Neutrophil (primary cell): ENCODE measurements around the gene CLNK.

ENCODE experiments used
- H3K27ac ChIP-seq: fragments of 200-600 bp; sonication (generic); 2 replicates; pipeline ENCODE4 v1.5.1; 2016; ENCODE audit warnings: mild to moderate bottlenecking, moderate library complexity
- H3K27me3 ChIP-seq: fragments of 200-600 bp; sonication (generic); 2 replicates; pipeline ENCODE4 v1.6.0; 2016; ENCODE audit warnings: mild to moderate bottlenecking
- H3K36me3 ChIP-seq: fragments of 200-600 bp; sonication (generic); 2 replicates; pipeline ENCODE4 v1.5.1; 2017
- H3K4me1 ChIP-seq, 2 experiments: fragments of 200-600 bp in 1 of 2; sonication (generic) in 1 of 2; 1 replicate in 1 of 2; 2 replicates in 1 of 2; pipeline versions ENCODE4 v1.5.1 to v1.6.1; 2013 to 2016; ENCODE audit warnings: low read depth in 1 of 2, low read length in 1 of 2, mild to moderate bottlenecking in 1 of 2, moderate library complexity in 1 of 2; ENCODE audit not compliant: control insufficient read depth in 1 of 2, insufficient read depth in 1 of 2
- H3K4me3 ChIP-seq, 2 experiments: fragments of 200-600 bp in 1 of 2; sonication (generic) in 1 of 2; 1 replicate in 1 of 2; 2 replicates in 1 of 2; pipeline ENCODE4 v1.5.1; 2013 to 2016; ENCODE audit warnings: low read depth in 1 of 2, low read length in 1 of 2, mild to moderate bottlenecking in 1 of 2, moderate library complexity in 1 of 2
- H3K9me3 ChIP-seq: fragments of 200-600 bp; sonication (generic); 2 replicates; pipeline ENCODE4 v1.5.1; 2016
- CTCF ChIP-seq: fragments of 200-600 bp; sonication (generic); IDR thresholded peaks from 2 replicates; pipeline ENCODE4 v1.5.1; 2016; ENCODE audit warnings: antibody characterized with exemption

The CLNK gene

DNA sequence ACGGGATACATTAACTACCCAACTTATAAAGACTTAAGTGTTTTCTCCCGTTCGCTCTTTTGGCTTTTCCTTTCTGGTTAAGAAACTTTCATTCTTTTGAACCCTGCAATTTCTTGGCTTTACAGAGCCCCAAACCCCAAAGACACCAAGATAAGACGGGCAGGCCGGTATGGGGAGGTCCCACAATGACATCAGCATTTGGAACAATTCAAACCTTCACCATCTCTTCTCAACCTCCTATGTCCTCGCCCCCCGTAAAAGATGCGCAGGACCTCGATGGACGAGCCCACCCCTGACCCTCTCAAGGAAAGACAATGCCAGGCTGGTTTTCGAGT lies 228.3 kb downstream of the CLNK start:
- H3K4me3 ChIP-seq = peak overlapping the region; percentile 72 to 74
- H3K36me3 ChIP-seq = peaks cover 22% of the 10 kb centered on the region
- TF ChIP-seq CTCF = no peak
- H3K27ac ChIP-seq = peak overlapping the region; percentile 77
- peaks cover 16 to 17% of the 10 kb centered on the region in 2 experiments for H3K4me1 ChIP-seq
- peaks cover 44% of the 10 kb centered on the region for H3K27me3 ChIP-seq
- no peaks in the 10 kb centered on the region for H3K9me3 ChIP-seq

DNA sequence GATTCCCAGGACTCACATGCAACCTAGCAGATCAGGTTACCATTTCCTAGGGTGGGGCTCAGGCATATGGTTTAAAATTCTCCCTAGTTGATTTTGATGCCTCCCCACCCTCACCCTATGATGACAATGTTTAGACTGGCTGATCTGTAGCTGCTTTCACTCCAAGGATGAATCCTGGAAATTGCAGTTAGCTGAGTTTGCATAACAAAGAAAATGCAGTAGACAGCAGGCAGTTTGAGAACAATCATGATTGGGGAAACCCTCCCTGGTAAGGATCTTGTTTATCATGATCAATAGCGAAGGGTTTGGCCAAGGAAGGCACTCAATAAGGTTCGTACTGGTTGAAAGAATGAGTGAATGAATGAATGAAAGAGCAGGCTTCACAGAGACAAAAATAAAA lies 229.4 kb downstream of the CLNK start:
- H3K4me3 ChIP-seq = no peak overlapping the region
- H3K9me3 ChIP-seq = no peaks in the 10 kb centered on the region
- no peak for TF ChIP-seq CTCF
- peaks cover 33% of the 10 kb centered on the region for H3K27me3 ChIP-seq
- H3K4me1 ChIP-seq = peaks cover 12 to 13% of the 10 kb centered on the region in 2 experiments
- H3K36me3 ChIP-seq = peaks cover 30% of the 10 kb centered on the region
- no peak overlapping the region for H3K27ac ChIP-seq

DNA sequence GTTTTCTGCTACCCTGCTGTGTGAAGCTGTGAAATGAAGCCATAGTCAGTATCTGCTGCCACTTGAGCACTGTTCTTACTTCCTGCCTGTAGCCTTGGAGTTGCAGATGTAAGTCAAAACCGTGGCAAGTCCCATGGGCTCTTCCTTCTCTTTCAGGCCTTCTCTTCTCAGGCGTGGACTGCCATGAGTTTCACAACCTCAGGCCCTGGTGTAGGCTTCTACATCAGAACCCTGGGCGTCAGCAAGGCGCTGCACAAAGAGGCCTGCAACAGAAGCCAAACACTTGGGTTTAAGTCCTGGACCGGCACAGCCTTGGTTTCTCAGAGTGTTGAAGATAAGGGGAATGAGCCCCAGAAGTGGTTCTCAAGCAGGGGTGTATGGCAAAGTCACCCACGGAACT lies 229.8 kb downstream of the CLNK start:
- H3K36me3 ChIP-seq = peaks cover 34% of the 10 kb centered on the region
- H3K27me3 ChIP-seq = peaks cover 29% of the 10 kb centered on the region
- H3K9me3 ChIP-seq = no peaks in the 10 kb centered on the region
- H3K4me1 ChIP-seq = peaks cover 12 to 13% of the 10 kb centered on the region in 2 experiments
- TF ChIP-seq CTCF = no peak
- no peak overlapping the region for H3K4me3 ChIP-seq
- H3K27ac ChIP-seq = no peak overlapping the region

GRCh38 chr4:10454121-10454520 lies 230.4 kb downstream of the CLNK start:
- Histone ChIP-seq H3K27me3 (peaks cover 23% of the 10 kb centered on the region), H3K4me3 (no peak overlapping the region), H3K27ac (no peak overlapping the region), H3K4me1 (peaks cover 12 to 13% of the 10 kb centered on the region in 2 experiments), H3K36me3 (peaks cover 34% of the 10 kb centered on the region), H3K9me3 (no peaks in the 10 kb centered on the region)
- no peak for TF ChIP-seq CTCF

DNA sequence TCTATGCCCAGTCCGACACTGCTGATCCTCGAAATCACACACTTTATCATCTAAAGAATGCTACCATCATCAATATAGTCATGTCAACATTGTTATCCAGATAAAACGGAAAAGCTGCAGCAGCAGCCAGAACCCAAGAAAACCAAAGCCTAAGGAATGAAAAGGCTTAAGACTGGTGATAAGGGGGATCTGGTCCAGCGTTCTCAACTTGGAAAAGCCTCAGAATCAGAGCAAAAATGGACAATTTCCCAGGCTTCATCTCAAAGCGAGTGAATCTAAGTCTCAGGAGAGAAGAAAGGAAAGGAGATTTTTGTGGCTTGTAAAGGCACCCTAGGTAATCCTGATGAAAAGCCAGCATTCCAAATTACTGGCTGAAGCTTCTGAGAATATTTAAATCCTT lies 235.6 kb downstream of the CLNK start:
- TF ChIP-seq CTCF = no peak
- Histone ChIP-seq H3K4me3 (no peak overlapping the region), H3K36me3 (peaks cover 42% of the 10 kb centered on the region), H3K27ac (no peak overlapping the region), H3K27me3 (no peaks in the 10 kb centered on the region), H3K9me3 (peaks cover 5% of the 10 kb centered on the region), H3K4me1 (no peaks in the 10 kb centered on the region)

DNA sequence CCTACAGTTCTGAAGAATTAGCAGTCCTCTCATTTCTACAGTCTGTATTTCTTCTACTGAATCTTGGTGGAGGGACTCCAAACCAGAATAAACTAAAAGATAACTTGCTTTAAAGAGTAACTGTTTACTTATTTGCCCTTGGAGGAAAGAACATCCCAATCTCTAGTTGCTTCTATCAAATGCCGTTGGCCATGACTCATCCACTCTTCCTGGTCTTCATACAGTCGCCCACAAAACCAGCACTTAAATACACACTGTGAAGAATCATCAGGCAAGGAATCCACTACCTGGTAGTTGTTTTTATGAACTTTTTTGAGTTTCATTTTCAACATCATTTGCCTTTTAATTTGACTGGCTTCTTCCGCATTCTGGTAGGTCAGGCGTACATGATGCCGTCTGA lies 241.6 kb downstream of the CLNK start:
- no peak for TF ChIP-seq CTCF
- peaks cover 15% of the 10 kb centered on the region for H3K36me3 ChIP-seq
- no peaks in the 10 kb centered on the region for H3K4me1 ChIP-seq
- no peak overlapping the region for H3K4me3 ChIP-seq
- H3K9me3 ChIP-seq = peaks cover 7% of the 10 kb centered on the region
- H3K27ac ChIP-seq = no peak overlapping the region
- H3K27me3 ChIP-seq = no peaks in the 10 kb centered on the region
